Neural cell (in vitro differentiated cells): ENCODE data around the gene PLSCR2. TPM values are rescaled to one million over a fixed set of nuclear protein-coding genes. Genes with fewer than 3 reads are reported as not detected.

Experiments
- H2AFZ ChIP-seq: fragments of 200-600, 300-800 bp; sonication (generic), shearing (Covaris generic); 2 replicates; pipeline ENCODE4 v1.6.0; 2014; ENCODE audit warnings: low read depth, mild to moderate bottlenecking, antibody characterized with exemption, low read length, moderate library complexity
- H3F3A ChIP-seq: fragments of 200-600 bp; shearing (Covaris generic); 2 replicates; pipeline ENCODE4 v1.6.1; 2016; ENCODE audit warnings: mild to moderate bottlenecking, moderate library complexity, mixed read lengths, antibody characterized with exemption, low read length; ENCODE audit not compliant: insufficient read depth, poor library complexity, severe bottlenecking
- H3K27ac ChIP-seq: fragments of 200-600, 300-800 bp; sonication (generic), shearing (Covaris generic); 2 replicates; pipeline ENCODE4 v1.5.1; 2014; ENCODE audit warnings: mild to moderate bottlenecking, low read length, moderate library complexity
- H3K27me3 ChIP-seq: fragments of 300-800, 200-600 bp; sonication (generic), shearing (Covaris generic); 2 replicates; pipeline ENCODE4 v1.6.0; 2014; ENCODE audit warnings: mild to moderate bottlenecking, low read depth, low read length, moderate library complexity; ENCODE audit not compliant: insufficient read depth
- H3K36me3 ChIP-seq: fragments of 300-800, 200-600 bp; sonication (generic), shearing (Covaris generic); 2 replicates; pipeline ENCODE4 v1.5.1; 2014; ENCODE audit warnings: mild to moderate bottlenecking, antibody characterized with exemption, low read length, moderate library complexity; ENCODE audit not compliant: insufficient read depth
- H3K4me2 ChIP-seq: fragments of 300-800, 200-600 bp; sonication (generic), shearing (Covaris generic); 2 replicates; pipeline ENCODE4 v1.6.0; 2014; ENCODE audit warnings: mild to moderate bottlenecking, low read length
- H3K4me3 ChIP-seq: fragments of 300-800, 200-600 bp; sonication (generic), shearing (Covaris generic); 2 replicates; pipeline ENCODE4 v1.5.1; 2014; ENCODE audit warnings: mild to moderate bottlenecking, low read length, moderate library complexity
- H3K79me2 ChIP-seq: fragments of 200-600 bp; shearing (Covaris generic); replicated peaks from 2 replicates; pipeline ENCODE4 v1.6.0; 2014; ENCODE audit warnings: mild to moderate bottlenecking, low read length, moderate library complexity; ENCODE audit not compliant: insufficient read depth
- H3K9ac ChIP-seq: fragments of 300-800, 200-600 bp; sonication (generic), shearing (Covaris generic); 2 replicates; pipeline ENCODE4 v1.6.1; 2016; ENCODE audit warnings: mild to moderate bottlenecking, low read length, mixed read lengths
- H3K9me2 ChIP-seq: fragments of 200-600 bp; shearing (Covaris generic); 2 replicates; pipeline ENCODE4 v1.6.1; 2016; ENCODE audit warnings: mild to moderate bottlenecking, low read length, mixed read lengths; ENCODE audit not compliant: insufficient read depth
- H3K9me3 ChIP-seq: fragments of 200-600, 300-800 bp; sonication (generic), shearing (Covaris generic); 2 replicates; pipeline ENCODE4 v1.6.1; 2016; ENCODE audit warnings: mild to moderate bottlenecking, mixed run types, low read length, moderate library complexity, mixed read lengths
- H4K20me1 ChIP-seq: fragments of 200-600 bp; shearing (Covaris generic); 2 replicates; pipeline ENCODE4 v1.6.1; 2016; ENCODE audit warnings: mild to moderate bottlenecking, mixed run types; ENCODE audit not compliant: insufficient read depth
- CTCF ChIP-seq: fragments of 450-650 bp; IDR thresholded peaks from 2 replicates; pipeline ENCODE4 v1.5.1; 2014; ENCODE audit warnings: antibody characterized with exemption, mild to moderate bottlenecking, moderate library complexity; ENCODE audit not compliant: poor library complexity, severe bottlenecking
- EP300 ChIP-seq: fragments of 450-650 bp; conservative IDR thresholded peaks from 2 replicates; pipeline ENCODE4 v1.6.1; 2014; ENCODE audit warnings: antibody characterized with exemption, mild to moderate bottlenecking, moderate library complexity; ENCODE audit not compliant: poor library complexity, severe bottlenecking
- EZH2 ChIP-seq: fragments of 200-600, 300-800 bp; shearing (Covaris generic), sonication (generic); IDR thresholded peaks from 2 replicates; pipeline ENCODE4 v1.6.1; 2014; ENCODE audit warnings: antibody characterized with exemption, low read length, borderline replicate concordance, mild to moderate bottlenecking; ENCODE audit not compliant: insufficient read depth, poor library complexity, severe bottlenecking
- MXI1 ChIP-seq: fragments of 450-650 bp; conservative IDR thresholded peaks from 2 replicates; pipeline ENCODE4 v1.6.1; 2014; ENCODE audit warnings: antibody characterized with exemption, mild to moderate bottlenecking; ENCODE audit not compliant: poor library complexity, severe bottlenecking
- POLR2AphosphoS5 ChIP-seq: IDR thresholded peaks from 2 replicates; pipeline ENCODE4 v1.6.1; 2012
- RAD21 ChIP-seq: fragments of 450-650 bp; conservative IDR thresholded peaks from 2 replicates; pipeline ENCODE4 v1.6.1; 2014; ENCODE audit warnings: antibody characterized with exemption, mild to moderate bottlenecking, moderate library complexity
- REST ChIP-seq: IDR thresholded peaks from 2 replicates; pipeline ENCODE4 v1.6.1; 2012; ENCODE audit warnings: borderline replicate concordance
- SMC3 ChIP-seq: fragments of 450-650 bp; conservative IDR thresholded peaks from 2 replicates; pipeline ENCODE4 v1.6.1; 2014; ENCODE audit warnings: antibody characterized with exemption, mild to moderate bottlenecking, moderate library complexity; ENCODE audit not compliant: poor library complexity
- TAF1 ChIP-seq: IDR thresholded peaks from 2 replicates; pipeline ENCODE4 v1.6.1; 2012; ENCODE audit warnings: low read depth
- polyA plus RNA-seq: library from polyadenylated mRNA; depleted of rRNA; stranded (reverse); fragments of >200 nt; gene quantifications from 2 replicates; pipeline ENCODE4 v1.2.3, GENCODE V29; 2014

The PLSCR2 gene
- polyA plus RNA-seq, 1 donor from 2014 or later = not detected

GRCh38 chr3:146386936-146387335, 82.4 kb downstream of the PLSCR2 start:
- Histone ChIP-seq H3K79me2 (no peaks in the 10 kb centered on the region), H3F3A (no peaks in the 10 kb centered on the region), H3K9me2 (no peaks in the 10 kb centered on the region), H3K4me2 (no peak overlapping the region), H3K9me3 (no peaks in the 10 kb centered on the region), H4K20me1 (no peaks in the 10 kb centered on the region), H3K4me3 (no peak overlapping the region), H3K36me3 (no peaks in the 10 kb centered on the region), H3K9ac (no peak overlapping the region), H3K27ac (no peak overlapping the region), H3K27me3 (no peaks in the 10 kb centered on the region), H2AFZ (no peak overlapping the region)
- no peak for TF ChIP-seq RAD21
- TF ChIP-seq EP300 = no peak
- no peak for TF ChIP-seq REST
- TF ChIP-seq TAF1 = no peak
- no peak for TF ChIP-seq MXI1
- no peak for TF ChIP-seq CTCF
- TF ChIP-seq SMC3 = no peak
- TF ChIP-seq EZH2 = no peak
- TF ChIP-seq POLR2AphosphoS5 = no peak

- Histone ChIP-seq H3K9ac (no peak overlapping the region), H3F3A (no peaks in the 10 kb centered on the region), H2AFZ (no peak overlapping the region), H3K27me3 (no peaks in the 10 kb centered on the region), H3K4me3 (no peak overlapping the region), H3K4me2 (no peak overlapping the region), H3K9me3 (no peaks in the 10 kb centered on the region), H3K9me2 (no peaks in the 10 kb centered on the region), H4K20me1 (no peaks in the 10 kb centered on the region), H3K27ac (no peak overlapping the region), H3K79me2 (no peaks in the 10 kb centered on the region), H3K36me3 (no peaks in the 10 kb centered on the region)
- TF ChIP-seq CTCF (no peak), REST (no peak), EZH2 (no peak), POLR2AphosphoS5 (no peak), EP300 (no peak), RAD21 (no peak), MXI1 (no peak), SMC3 (no peak), TAF1 (no peak)
Observed at GRCh38 chr3:146384786-146385185, 84.6 kb downstream of the PLSCR2 start.
